NT2/D1 (cell line): ENCODE measurements around the gene COL1A1.

Experiments used
- DNase-seq: peaks from one replicate; pipeline ENCODE4 v3.0.0-alpha.2; 2011; ENCODE audit warnings: low read depth, low spot score
- H3K27me3 ChIP-seq: 2 replicates; pipeline ENCODE4 v1.6.0; 2011; ENCODE audit warnings: mild to moderate bottlenecking; ENCODE audit not compliant: insufficient read length, insufficient read depth
- H3K36me3 ChIP-seq: 2 replicates; pipeline ENCODE4 v1.6.1; 2011; ENCODE audit warnings: mild to moderate bottlenecking, low read length, mixed read lengths; ENCODE audit not compliant: insufficient read depth, insufficient read length
- H3K4me1 ChIP-seq: 2 replicates; pipeline ENCODE4 v1.5.1; 2011; ENCODE audit not compliant: insufficient read depth, insufficient read length
- H3K4me3 ChIP-seq: 2 replicates; pipeline ENCODE4 v1.5.1; 2011; ENCODE audit warnings: low read depth; ENCODE audit not compliant: insufficient read length
- H3K9ac ChIP-seq: 2 replicates; pipeline ENCODE4 v1.6.0; 2011; ENCODE audit warnings: low read depth; ENCODE audit not compliant: insufficient read length
- H3K9me3 ChIP-seq: 2 replicates; pipeline ENCODE4 v1.5.1; 2011; ENCODE audit warnings: mild to moderate bottlenecking, low read length; ENCODE audit not compliant: insufficient read depth
- SUZ12 ChIP-seq: IDR thresholded peaks from 2 replicates; pipeline ENCODE4 v1.6.1; 2011; ENCODE audit not compliant: insufficient read length, insufficient read depth; ENCODE audit errors: extremely low read depth
- YY1 ChIP-seq: IDR thresholded peaks from 2 replicates; pipeline ENCODE4 v1.6.1; 2011; ENCODE audit not compliant: insufficient read length, insufficient read depth
- ZNF274 ChIP-seq: IDR thresholded peaks from 2 replicates; pipeline ENCODE4 v1.6.1; 2011; ENCODE audit warnings: mild to moderate bottlenecking, low read depth, low read length

Gene COL1A1

GRCh38 chr17:50177983-50178834, 23.2 kb downstream of the COL1A1 start:
- Histone ChIP-seq H3K9ac (peak overlapping the region; percentile 79), H3K4me3 (peak overlapping the region; percentile 16), H3K27me3 (no peaks in the 10 kb centered on the region), H3K4me1 (peaks cover 21% of the 10 kb centered on the region), H3K36me3 (peaks cover 6% of the 10 kb centered on the region), H3K9me3 (no peaks in the 10 kb centered on the region)
- TF ChIP-seq SUZ12 (no peak), ZNF274 (no peak)
- peak; percentile 23 for DNase-seq

GRCh38 chr17:50177476-50177875, 24.0 kb downstream of the COL1A1 start:
- Histone ChIP-seq H3K4me1 (peaks cover 21% of the 10 kb centered on the region), H3K9ac (peak overlapping the region; percentile 79), H3K9me3 (no peaks in the 10 kb centered on the region), H3K27me3 (no peaks in the 10 kb centered on the region), H3K36me3 (peaks cover 2% of the 10 kb centered on the region), H3K4me3 (no peak overlapping the region)
- no peak for DNase-seq
- TF ChIP-seq ZNF274 (no peak), SUZ12 (no peak)

GRCh38 chr17:50176559-50177357, 24.7 kb downstream of the COL1A1 start:
- Histone ChIP-seq H3K4me3 (no peak overlapping the region), H3K36me3 (peaks cover 2% of the 10 kb centered on the region), H3K4me1 (peaks cover 21% of the 10 kb centered on the region), H3K9ac (peak overlapping the region; percentile 29), H3K27me3 (no peaks in the 10 kb centered on the region), H3K9me3 (no peaks in the 10 kb centered on the region)
- no peak for TF ChIP-seq YY1
- no peak for TF ChIP-seq SUZ12
- TF ChIP-seq ZNF274: no peak
- DNase-seq: no peak

GRCh38 chr17:50175035-50175807, 26.2 kb downstream of the COL1A1 start:
- H3K4me1 ChIP-seq: peaks cover 16% of the 10 kb centered on the region
- no peaks in the 10 kb centered on the region for H3K9me3 ChIP-seq
- H3K9ac ChIP-seq: no peak overlapping the region
- H3K27me3 ChIP-seq: no peaks in the 10 kb centered on the region
- TF ChIP-seq SUZ12 (no peak), YY1 (no peak), ZNF274 (no peak)
- DNase-seq: no peak
- no peaks in the 10 kb centered on the region for H3K36me3 ChIP-seq
- no peak overlapping the region for H3K4me3 ChIP-seq

GRCh38 chr17:50174444-50174843, 27.0 kb downstream of the COL1A1 start:
- no peaks in the 10 kb centered on the region for H3K36me3 ChIP-seq
- H3K9me3 ChIP-seq: no peaks in the 10 kb centered on the region
- peaks cover 16% of the 10 kb centered on the region for H3K4me1 ChIP-seq
- TF ChIP-seq YY1: no peak
- DNase-seq: no peak
- H3K27me3 ChIP-seq: no peaks in the 10 kb centered on the region
- no peak overlapping the region for H3K4me3 ChIP-seq
- H3K9ac ChIP-seq: no peak overlapping the region

- Histone ChIP-seq H3K27me3 (no peaks in the 10 kb centered on the region), H3K9ac (no peak overlapping the region), H3K36me3 (no peaks in the 10 kb centered on the region), H3K4me1 (peaks cover 19% of the 10 kb centered on the region), H3K9me3 (no peaks in the 10 kb centered on the region), H3K4me3 (no peak overlapping the region)
- TF ChIP-seq SUZ12: no peak
- TF ChIP-seq ZNF274: no peak
- no peak for TF ChIP-seq YY1
- DNase-seq: no peak
Measured at GRCh38 chr17:50173335-50173941, 28.0 kb downstream of the COL1A1 start.

GRCh38 chr17:50172936-50173334, 28.5 kb downstream of the COL1A1 start:
- peaks cover 19% of the 10 kb centered on the region for H3K4me1 ChIP-seq
- H3K9me3 ChIP-seq: no peaks in the 10 kb centered on the region
- no peak overlapping the region for H3K9ac ChIP-seq
- no peaks in the 10 kb centered on the region for H3K36me3 ChIP-seq
- H3K4me3 ChIP-seq: no peak overlapping the region
- no peaks in the 10 kb centered on the region for H3K27me3 ChIP-seq
- no peak for DNase-seq
- TF ChIP-seq SUZ12: no peak
- no peak for TF ChIP-seq YY1
- no peak for TF ChIP-seq ZNF274
